ENCODE results near the gene HSPB9.

The HSPB9 gene

DNA sequence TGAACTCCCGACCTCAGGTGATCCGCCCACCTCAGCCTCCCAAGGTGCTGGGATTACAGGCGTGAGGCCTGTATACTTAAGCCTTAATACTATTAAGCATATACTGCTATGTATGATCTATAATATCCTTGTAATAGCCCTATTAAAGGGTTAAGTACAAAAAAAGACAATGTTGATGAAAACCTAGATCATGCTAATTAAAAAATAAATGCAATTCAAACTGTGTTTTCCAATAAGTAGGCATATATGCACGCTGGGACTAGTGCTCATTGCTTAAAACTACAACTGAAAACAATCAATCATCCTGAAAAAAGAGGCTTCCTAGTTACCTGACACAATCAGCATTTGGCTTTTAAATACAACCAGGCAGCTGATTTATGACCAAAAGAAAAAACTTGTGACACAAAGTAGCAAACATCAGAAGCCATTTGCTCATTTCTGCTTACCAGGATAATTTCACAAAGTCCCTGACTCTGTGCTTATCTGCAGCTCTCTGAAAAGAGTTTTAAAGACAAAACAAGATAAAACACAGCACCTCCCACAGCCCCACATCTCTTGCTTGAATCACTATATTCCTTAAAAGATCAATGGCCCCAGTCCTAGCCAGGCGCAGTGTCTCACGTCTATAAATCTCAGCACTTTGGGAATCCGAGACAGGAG lies 35.4 kb upstream of the HSPB9 start:
- TF ChIP-seq Cebpa-rat (IDR thresholded peaks at IDR 0.05), result no peak
- Histone ChIP-seq H3K27ac (no peak overlapping the region), H3K27me3 (no peaks in the 10 kb centered on the region), H3K36me3 (no peaks in the 10 kb centered on the region), H3K9me3 (replicated peaks in 1 of 11) (no peaks in the 10 kb centered on the region), H3K4me2 (no peak overlapping the region), H3K4me1 (peaks cover 0 to 11% (median 6%) of the 10 kb centered on the region in 10 experiments; a peak in 7 of 20 replicates), H3K4me3 (no peak overlapping the region), H3K9ac (no peak overlapping the region), H4K20me1 (no peaks in the 10 kb centered on the region)

DNA sequence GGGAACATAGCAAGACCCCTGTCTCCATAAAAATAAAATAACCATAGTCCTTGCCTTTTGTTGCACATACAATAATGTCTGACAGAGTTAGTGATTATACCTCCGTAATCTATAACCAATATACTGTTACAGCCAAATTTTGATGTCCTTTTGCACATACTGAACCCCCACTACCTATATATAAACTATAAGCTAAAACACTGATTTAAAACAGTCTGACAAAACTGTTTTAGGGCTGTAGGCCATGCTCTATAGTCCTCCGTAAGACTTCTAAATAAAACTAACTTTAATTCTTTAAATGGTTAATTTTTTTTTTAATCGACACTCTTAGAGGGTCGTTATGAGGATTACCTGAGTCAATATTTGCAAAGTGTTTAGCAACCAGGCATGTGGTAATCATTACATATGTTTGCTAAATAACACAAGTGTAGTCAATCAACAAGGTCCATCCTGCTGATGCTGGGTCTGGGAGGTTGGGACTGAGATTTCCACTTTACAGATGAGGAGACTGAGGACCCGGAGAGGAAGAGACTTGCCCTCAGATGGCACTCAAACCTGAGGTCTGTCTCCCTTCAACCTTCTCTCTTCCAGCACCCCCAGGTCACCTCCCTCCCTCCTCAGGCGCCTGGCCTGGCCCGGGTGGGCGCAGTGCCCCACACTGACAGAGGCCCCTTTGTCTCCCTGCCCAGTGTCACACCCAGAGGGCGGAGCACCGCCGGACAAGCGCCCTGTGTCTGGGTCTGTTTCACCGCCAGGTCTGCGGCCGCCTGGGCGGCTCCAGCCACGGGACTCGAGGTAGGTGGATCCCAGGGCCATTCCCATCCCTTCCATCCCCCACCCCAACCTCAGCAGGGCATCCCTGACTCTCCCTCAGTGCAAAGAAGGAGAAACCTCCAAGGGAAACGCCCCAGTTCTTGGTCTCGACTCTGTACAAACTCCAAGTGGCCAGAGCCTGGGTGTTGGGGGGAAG lies 34.6 kb upstream of the HSPB9 start:
- Histone ChIP-seq H3K36me3 (no peaks in the 10 kb centered on the region), H3K9me3 (replicated peaks in 1 of 11) (no peaks in the 10 kb centered on the region), H4K20me1 (no peaks in the 10 kb centered on the region), H3K9ac (no peak overlapping the region), H3K27ac (no peak overlapping the region), H3K4me2 (no peak overlapping the region), H3K27me3 (no peaks in the 10 kb centered on the region), H3K4me3 (no peak overlapping the region), H3K4me1 (peaks cover 8 to 18% (median 14%) of the 10 kb centered on the region in 10 experiments; a peak in 18 of 20 replicates)
- TF ChIP-seq Cebpa-rat (IDR thresholded peaks at IDR 0.05), result no peak

DNA sequence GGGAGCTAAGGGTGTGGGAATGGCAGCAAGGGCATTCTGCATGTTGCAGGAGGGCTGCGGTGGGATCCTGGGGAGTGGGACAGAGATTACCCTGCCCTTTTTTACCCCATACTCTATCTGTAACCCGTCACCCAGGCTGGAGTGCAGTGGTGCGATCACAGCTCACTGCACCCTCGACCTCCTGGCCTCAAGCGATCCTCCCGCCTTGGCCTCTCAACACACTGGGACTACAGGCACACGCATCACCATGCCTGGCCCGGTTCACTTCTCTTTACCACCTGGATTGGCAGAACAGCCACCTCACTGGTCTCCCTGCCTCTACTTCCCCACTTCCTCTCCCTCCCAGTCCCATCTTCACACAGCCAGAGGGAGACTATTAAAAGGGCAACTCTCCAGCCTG lies 33.9 kb upstream of the HSPB9 start:
- no peaks in the 10 kb centered on the region for H4K20me1 ChIP-seq
- H3K4me2 ChIP-seq, result no peak overlapping the region
- H3K4me1 ChIP-seq, result peaks cover 12 to 25% (median 18%) of the 10 kb centered on the region in 10 experiments; a peak in 19 of 20 replicates
- H3K27ac ChIP-seq, result no peak overlapping the region
- no peaks in the 10 kb centered on the region for H3K27me3 ChIP-seq
- no peak overlapping the region for H3K9ac ChIP-seq
- H3K4me3 ChIP-seq, result no peak overlapping the region
- H3K36me3 ChIP-seq, result no peaks in the 10 kb centered on the region
- H3K9me3 ChIP-seq (replicated peaks in 1 of 11), result no peaks in the 10 kb centered on the region
- TF ChIP-seq Cebpa-rat (IDR thresholded peaks at IDR 0.05), result no peak

DNA sequence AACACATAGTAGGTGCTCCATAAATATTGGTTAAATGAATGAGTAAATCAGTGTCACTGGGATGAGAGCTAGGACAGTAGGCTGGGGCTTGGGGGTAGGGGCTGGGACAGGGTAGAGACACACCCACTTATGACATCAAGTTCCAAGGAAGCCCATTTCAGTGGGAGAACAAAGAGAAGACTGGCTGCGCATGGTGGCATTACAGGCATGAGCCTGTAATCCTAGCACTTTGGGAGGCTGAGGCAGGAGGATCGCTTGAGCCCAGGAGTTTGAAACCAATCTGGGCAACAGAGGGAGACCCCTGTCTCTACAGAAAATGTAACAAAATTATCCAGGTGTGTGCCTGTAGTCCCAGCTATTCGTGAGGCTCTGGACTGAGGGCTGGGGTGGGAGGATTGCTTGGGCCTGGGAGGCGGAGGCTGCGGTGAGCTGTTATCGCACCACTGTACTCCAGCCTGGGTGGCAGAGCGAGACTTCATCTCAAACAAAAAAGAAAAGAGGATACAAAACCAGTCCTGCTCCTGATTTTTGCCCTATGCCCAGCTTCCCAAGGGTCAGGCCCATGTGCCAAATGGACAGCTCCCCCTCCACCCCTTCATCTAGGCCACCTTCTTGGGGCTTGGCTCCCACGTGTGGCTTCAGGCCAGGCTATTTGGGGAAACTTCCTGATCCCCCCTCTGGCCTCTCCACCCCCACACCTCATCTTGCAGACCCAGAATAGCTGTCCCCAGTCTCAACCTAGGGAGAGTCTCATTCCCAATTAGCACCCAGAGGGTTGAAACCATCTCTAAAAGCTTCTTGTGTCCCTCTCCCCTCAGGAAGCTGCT lies 31.4 kb upstream of the HSPB9 start:
- H4K20me1 ChIP-seq, result no peaks in the 10 kb centered on the region
- H3K4me3 ChIP-seq, result no peak overlapping the region
- H3K27ac ChIP-seq, result no peak overlapping the region
- peak overlapping the region in 2 of 11 experiments; percentile 3 to 11; a peak in 2 of 22 replicates for H3K4me2 ChIP-seq
- no peaks in the 10 kb centered on the region for H3K9me3 ChIP-seq (replicated peaks in 1 of 11)
- no peaks in the 10 kb centered on the region for H3K36me3 ChIP-seq
- H3K9ac ChIP-seq, result no peak overlapping the region
- H3K27me3 ChIP-seq, result peaks cover 0 to 4% (median 0%) of the 10 kb centered on the region in 11 experiments; a peak in 5 of 22 replicates
- no peak for TF ChIP-seq Cebpa-rat (IDR thresholded peaks at IDR 0.05)
- H3K4me1 ChIP-seq, result peaks cover 12 to 39% (median 29%) of the 10 kb centered on the region in 10 experiments; a peak in 19 of 20 replicates

DNA sequence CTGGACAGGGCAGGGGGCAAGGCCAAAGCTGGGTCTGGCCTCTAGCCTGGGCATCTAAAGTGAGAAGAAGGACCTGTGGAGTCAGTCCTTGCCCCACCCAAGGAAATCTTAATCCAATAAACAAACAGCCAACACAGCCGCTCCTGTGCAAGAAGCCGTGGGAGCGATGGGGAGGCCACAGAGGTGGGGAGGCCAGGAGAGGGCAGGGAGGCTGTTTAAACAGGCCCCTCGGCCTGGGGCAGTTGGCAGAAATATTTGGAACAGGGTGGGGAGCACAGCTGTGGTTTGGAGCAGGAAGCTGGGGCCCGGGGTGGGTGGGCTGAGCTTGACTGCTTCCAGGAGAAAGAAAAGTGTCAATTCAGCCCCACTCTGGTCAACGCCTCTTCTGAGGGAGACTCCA lies 29.7 kb upstream of the HSPB9 start:
- Histone ChIP-seq H3K36me3 (no peaks in the 10 kb centered on the region), H4K20me1 (0 out of 22 replicates have a peak, but pooled peaks cover 0 to 7% (median 0%) of the 10 kb centered on the region in 11 experiments), H3K4me3 (no peak overlapping the region), H3K9me3 (replicated peaks in 1 of 11) (no peaks in the 10 kb centered on the region), H3K4me2 (peak overlapping the region; percentile 29 to 68 (median 53); a peak in 18 of 22 replicates), H3K27me3 (peaks cover 14 to 22% (median 17%) of the 10 kb centered on the region in 11 experiments), H3K4me1 (peaks cover 16 to 48% (median 38%) of the 10 kb centered on the region in 10 experiments; a peak in 19 of 20 replicates), H3K27ac (peak overlapping the region in 2 of 11 experiments; percentile 44 to 50; a peak in 3 of 22 replicates), H3K9ac (peak overlapping the region in 3 of 11 experiments; percentile 30 to 42 (median 40); a peak in 3 of 22 replicates)
- no peak for TF ChIP-seq Cebpa-rat (IDR thresholded peaks at IDR 0.05)

DNA sequence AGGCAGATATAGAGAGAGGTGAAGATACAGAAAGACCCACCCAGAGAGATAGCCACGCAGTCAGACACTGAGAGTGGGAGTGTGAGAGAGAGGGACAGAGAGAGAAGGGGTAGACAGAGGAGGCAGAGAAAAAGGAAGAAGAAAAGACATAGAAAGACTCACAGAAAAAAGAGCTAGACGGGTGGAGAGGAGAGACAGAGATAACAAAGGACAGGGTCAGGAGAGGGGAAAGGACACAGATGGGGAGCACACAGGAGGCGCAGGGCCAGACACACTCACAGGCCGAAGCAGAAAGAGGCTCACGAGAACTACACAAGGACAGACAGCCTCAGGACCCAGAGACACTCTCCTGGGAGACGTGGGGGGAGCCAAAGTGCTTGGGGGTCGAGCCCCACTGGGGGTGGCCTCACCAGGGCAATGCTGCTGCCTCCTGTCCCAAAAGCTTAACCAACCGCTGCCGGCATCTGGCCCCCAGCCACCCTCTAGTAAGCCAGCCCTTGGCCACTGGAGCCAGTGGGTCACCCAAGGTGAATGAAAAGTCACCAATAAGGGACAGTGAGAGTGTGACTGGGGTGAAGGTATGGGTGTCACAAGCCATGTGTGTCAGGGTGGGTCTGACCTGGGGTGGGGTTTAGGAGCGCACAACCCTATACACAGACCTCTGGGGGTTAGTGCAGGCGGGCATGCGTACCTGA lies 28.1 kb upstream of the HSPB9 start:
- Histone ChIP-seq H3K36me3 (no peaks in the 10 kb centered on the region), H3K4me3 (no peak overlapping the region), H3K4me2 (peak overlapping the region in 8 of 11 experiments; percentile 4 to 68 (median 27); a peak in 11 of 22 replicates), H3K4me1 (peaks cover 19 to 51% (median 41%) of the 10 kb centered on the region in 10 experiments; a peak in 19 of 20 replicates), H3K27ac (no peak overlapping the region), H3K9me3 (replicated peaks in 1 of 11) (no peaks in the 10 kb centered on the region), H3K27me3 (peaks cover 19 to 31% (median 21%) of the 10 kb centered on the region in 11 experiments), H4K20me1 (0 out of 22 replicates have a peak, but pooled peaks cover 0 to 7% (median 0%) of the 10 kb centered on the region in 11 experiments), H3K9ac (no peak overlapping the region)
- TF ChIP-seq Cebpa-rat (IDR thresholded peaks at IDR 0.05), result no peak

DNA sequence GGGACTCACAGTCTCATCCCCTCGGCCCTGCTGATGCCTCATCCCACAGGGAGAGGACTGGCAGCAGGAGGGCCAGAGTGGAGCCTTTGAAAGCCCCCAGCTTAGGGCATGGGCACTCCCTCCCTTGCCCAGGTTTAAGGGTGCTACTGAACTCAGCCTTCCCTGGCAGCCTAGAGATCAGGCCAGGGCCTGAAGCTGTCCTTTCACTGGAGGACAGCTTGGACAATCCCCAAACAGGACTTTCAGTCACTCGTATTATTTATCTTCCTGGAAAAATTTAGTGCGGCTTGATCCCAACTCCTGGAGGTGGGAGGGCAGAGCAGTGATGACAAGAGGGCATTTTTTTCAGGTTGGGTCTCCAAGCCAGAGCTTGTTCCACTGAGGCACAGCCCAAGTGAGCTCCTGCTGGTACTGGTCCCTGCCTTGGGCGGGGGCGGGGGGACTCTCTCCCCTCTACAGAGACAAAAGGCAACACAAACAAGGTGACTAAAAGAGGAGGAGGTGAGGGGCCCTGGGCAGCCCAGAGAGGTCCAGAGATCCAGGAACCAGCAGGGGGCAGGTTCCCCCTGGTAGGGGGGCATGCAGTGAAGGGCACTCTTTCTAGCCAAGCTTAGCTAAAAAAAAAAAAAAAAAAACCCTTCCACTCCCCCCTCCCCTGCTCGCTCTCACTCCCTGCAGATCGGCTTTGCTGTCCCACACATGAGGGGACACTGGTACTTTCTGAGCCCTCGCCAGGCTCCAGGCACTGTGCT lies 26.1 kb upstream of the HSPB9 start:
- H3K9ac ChIP-seq, result no peak overlapping the region
- no peak overlapping the region for H3K4me3 ChIP-seq
- H4K20me1 ChIP-seq, result 0 out of 22 replicates have a peak, but pooled peaks cover 0 to 7% (median 0%) of the 10 kb centered on the region in 11 experiments
- H3K27ac ChIP-seq, result no peak overlapping the region
- peaks cover 16 to 50% (median 41%) of the 10 kb centered on the region in 10 experiments; a peak in 19 of 20 replicates for H3K4me1 ChIP-seq
- H3K27me3 ChIP-seq, result peaks cover 19 to 31% (median 21%) of the 10 kb centered on the region in 11 experiments
- TF ChIP-seq Cebpa-rat (IDR thresholded peaks at IDR 0.05), result no peak
- no peaks in the 10 kb centered on the region for H3K9me3 ChIP-seq (replicated peaks in 1 of 11)
- H3K4me2 ChIP-seq, result no peak overlapping the region
- no peaks in the 10 kb centered on the region for H3K36me3 ChIP-seq

Data from BLaER1 treated with 17β-estradiol and CSF1 and Interleukin-3, amounts not matched to agents 10 nM and 100 nM (cell line).